Keratinocyte (primary cell): Measurements from ENCODE around the gene TLDC2. TPM values are rescaled to one million over a fixed set of nuclear protein-coding genes. Genes with fewer than 3 reads are reported as not detected.
"Not testable (repeated sequence)": the region's sequence is repeated elsewhere in the genome, so short reads cannot be mapped to it uniquely, and the experiment has no call there.

ENCODE experiments used
- DNase-seq: peaks from one replicate; pipeline ENCODE4 v3.0.0-alpha.2; 2011; ENCODE audit warnings: low read depth, missing footprints, low spot score
- FAIRE-seq: peaks from 2 replicates; lab custom pipeline; 2011; peaks lifted over from hg19 to GRCh38; lab: Jason Lieb, UNC
- H2AFZ ChIP-seq: 2 replicates; pipeline ENCODE4 v1.6.0; 2012; ENCODE audit warnings: low read length, control low read depth, inconsistent platforms; ENCODE audit not compliant: control insufficient read depth
- H3K27ac ChIP-seq: 2 replicates; pipeline ENCODE4 v1.5.1; 2011; ENCODE audit warnings: low read length; ENCODE audit not compliant: control insufficient read depth, insufficient read depth
- H3K27me3 ChIP-seq: 3 replicates; pipeline ENCODE4 v1.6.0; 2011; ENCODE audit warnings: low read length; ENCODE audit not compliant: control insufficient read depth, insufficient read depth; ENCODE audit errors: extremely low read depth
- H3K36me3 ChIP-seq, 2 experiments: 2 replicates in 1 of 2; 3 replicates in 1 of 2; pipeline ENCODE4 v1.5.1; 2011; ENCODE audit warnings: low read length in 2 of 2, mild to moderate bottlenecking in 1 of 2; ENCODE audit not compliant: control insufficient read depth in 2 of 2, insufficient read depth in 2 of 2; ENCODE audit errors: extremely low read depth in 1 of 2
- H3K4me1 ChIP-seq: 3 replicates; pipeline ENCODE4 v1.5.1; 2011; ENCODE audit warnings: low read length; ENCODE audit not compliant: control insufficient read depth, insufficient read depth; ENCODE audit errors: extremely low read depth
- H3K4me2 ChIP-seq: 3 replicates; pipeline ENCODE4 v1.6.0; 2011; ENCODE audit warnings: low read depth, low read length; ENCODE audit not compliant: control insufficient read depth, insufficient read depth; ENCODE audit errors: extremely low read depth
- H3K4me3 ChIP-seq, 3 experiments: fragments of 200-600 bp in 1 of 3; sonication (generic) in 1 of 3; 2 replicates in 2 of 3; 3 replicates in 1 of 3; pipeline ENCODE4 v1.5.1; 2011 to 2016; ENCODE audit warnings: low read length in 3 of 3, mild to moderate bottlenecking in 3 of 3, control low read depth in 2 of 3, inconsistent platforms in 1 of 3, low read depth in 1 of 3, mixed read lengths in 1 of 3, mixed run types in 1 of 3, moderate library complexity in 1 of 3; ENCODE audit not compliant: control insufficient read depth in 2 of 3, insufficient read depth in 2 of 3; ENCODE audit errors: extremely low read depth in 1 of 3
- H3K79me2 ChIP-seq: 2 replicates; pipeline ENCODE4 v1.6.0; 2012; ENCODE audit warnings: low read length; ENCODE audit not compliant: control insufficient read depth, insufficient read depth
- H3K9ac ChIP-seq: 3 replicates; pipeline ENCODE4 v1.6.0; 2011; ENCODE audit warnings: low read length; ENCODE audit not compliant: control insufficient read depth, insufficient read depth; ENCODE audit errors: extremely low read depth
- H3K9me1 ChIP-seq: 3 replicates; pipeline ENCODE4 v1.6.0; 2011; ENCODE audit warnings: low read length; ENCODE audit not compliant: control insufficient read depth, insufficient read depth; ENCODE audit errors: extremely low read depth
- H3K9me3 ChIP-seq: 2 replicates; pipeline ENCODE4 v1.5.1; 2012; ENCODE audit warnings: low read depth, low read length; ENCODE audit not compliant: control insufficient read depth
- H4K20me1 ChIP-seq: 3 replicates; pipeline ENCODE4 v1.6.0; 2011; ENCODE audit warnings: low read length; ENCODE audit not compliant: control insufficient read depth, insufficient read depth; ENCODE audit errors: extremely low read depth
- CTCF ChIP-seq, 3 experiments: IDR thresholded peaks in 1 of 3; conservative IDR thresholded peaks in 1 of 3; optimal IDR thresholded peaks in 1 of 3; 2 replicates in 2 of 3; 3 replicates in 1 of 3; pipeline versions ENCODE3 to v1.5.1; 2011; ENCODE audit warnings: low read length in 3 of 3, mild to moderate bottlenecking in 3 of 3, moderate library complexity in 2 of 3, control low read depth in 1 of 3, inconsistent platforms in 1 of 3; ENCODE audit not compliant: insufficient read depth in 2 of 3; ENCODE audit errors: extremely low read depth in 1 of 3
- EZH2 ChIP-seq: IDR thresholded peaks from one replicate; pipeline ENCODE4 v1.6.1; 2012; ENCODE audit warnings: inconsistent platforms, mild to moderate bottlenecking, low read length, moderate library complexity
- dilution Hi-C: fragments of 300-500 bp; cut with MboI; formaldehyde crosslinking; loops from one replicate; pipeline ENCODE4 v1.7.0; 2020; ENCODE audit warnings: low sequenced_read_pairs; ENCODE audit not compliant: extremely low pct_ligation_motif_present
- polyA plus RNA-seq, 5 experiments: library from polyadenylated mRNA; depleted of rRNA in 3 of 5; stranded (reverse) in 3 of 5; stranded (forward) in 1 of 5; unstranded in 1 of 5; fragments of >200 nt; gene quantifications; 1 replicate in 1 of 5; 2 replicates in 3 of 5; 3 replicates in 1 of 5; pipeline versions ENCODE4 v1.2.1 to v1.2.3, GENCODE V29; 2011 to 2012; ENCODE audit warnings: missing spikeins in 2 of 5, low read depth in 1 of 5, low replicate concordance in 1 of 5

The TLDC2 gene
- polyA plus RNA-seq, 1 donor (not counting 4 experiments of a cell fraction or from before 2014, with no cell fraction given), result 0.34 TPM

GRCh38 chr20:36929290-36929689, 53.4 kb downstream of the TLDC2 start:
- H3K9ac ChIP-seq, result no peak overlapping the region
- H3K79me2 ChIP-seq, result no peaks in the 10 kb centered on the region
- no peak overlapping the region for H2AFZ ChIP-seq
- no peaks in the 10 kb centered on the region for H3K4me1 ChIP-seq
- dilution Hi-C loops, result no loop called here
- no peaks in the 10 kb centered on the region for H3K9me3 ChIP-seq
- FAIRE-seq, result no peak
- no peaks in the 10 kb centered on the region for H4K20me1 ChIP-seq
- no peaks in the 10 kb centered on the region for H3K9me1 ChIP-seq
- TF ChIP-seq EZH2 (no peak), CTCF (optimal IDR thresholded peaks at IDR 0.05 in 1 of 3, IDR thresholded peaks at IDR 0.05 in 1 of 3, conservative IDR thresholded peaks at IDR 0.05 in 1 of 3; ENCODE audit: extremely low read depth in 1 of 3, insufficient read depth in 2 of 3, low read length in 3 of 3) (no peak)
- H3K27me3 ChIP-seq, result no peaks in the 10 kb centered on the region
- no peak for DNase-seq
- H3K4me2 ChIP-seq, result no peak overlapping the region
- H3K36me3 ChIP-seq, result no peaks in the 10 kb centered on the region
- no peak overlapping the region for H3K27ac ChIP-seq
- H3K4me3 ChIP-seq, result no peak overlapping the region

- no peak overlapping the region for H3K4me3 ChIP-seq
- H3K79me2 ChIP-seq, result no peaks in the 10 kb centered on the region
- no peaks in the 10 kb centered on the region for H3K27me3 ChIP-seq
- DNase-seq, result no peak
- H4K20me1 ChIP-seq, result no peaks in the 10 kb centered on the region
- no peak overlapping the region for H2AFZ ChIP-seq
- TF ChIP-seq EZH2 (no peak), CTCF (optimal IDR thresholded peaks at IDR 0.05 in 1 of 3, IDR thresholded peaks at IDR 0.05 in 1 of 3, conservative IDR thresholded peaks at IDR 0.05 in 1 of 3; ENCODE audit: extremely low read depth in 1 of 3, insufficient read depth in 2 of 3, low read length in 3 of 3) (no peak)
- no peak overlapping the region for H3K27ac ChIP-seq
- H3K36me3 ChIP-seq, result no peaks in the 10 kb centered on the region
- no peak overlapping the region for H3K4me2 ChIP-seq
- FAIRE-seq, result no peak
- dilution Hi-C loops, result no loop called here
- H3K9ac ChIP-seq, result no peak overlapping the region
- H3K9me3 ChIP-seq, result no peaks in the 10 kb centered on the region
- no peaks in the 10 kb centered on the region for H3K9me1 ChIP-seq
- H3K4me1 ChIP-seq, result no peaks in the 10 kb centered on the region
Measured at GRCh38 chr20:36929691-36930090, 53.8 kb downstream of the TLDC2 start.

- not testable (repeated sequence) for FAIRE-seq
Measured at GRCh38 chr20:36932067-36932466, 56.1 kb downstream of the TLDC2 start.

More at GRCh38 chr20:36932067-36932466, 56.1 kb downstream of the TLDC2 start:
- DNase-seq, H3K4me2 ChIP-seq, H3K27ac ChIP-seq, H2AFZ ChIP-seq, dilution Hi-C loops, H3K9ac ChIP-seq, H3K9me3 ChIP-seq, H3K36me3 ChIP-seq, H3K79me2 ChIP-seq, H3K4me3 ChIP-seq, H4K20me1 ChIP-seq, H3K4me1 ChIP-seq, H3K9me1 ChIP-seq, H3K27me3 ChIP-seq: not testable (repeated sequence)
